Measurements from ENCODE around the gene CAMSAP1. TPM values are rescaled to one million over a fixed set of nuclear protein-coding genes. Genes with fewer than 3 reads are reported as not detected.
A peak's percentile ranks its signal among the peaks of the same experiment; 100 is the strongest.
"Not testable (repeated sequence)": the region's sequence is repeated elsewhere in the genome, so short reads cannot be mapped to it uniquely, and the experiment has no call there.

CAMSAP1 gene, protein sequence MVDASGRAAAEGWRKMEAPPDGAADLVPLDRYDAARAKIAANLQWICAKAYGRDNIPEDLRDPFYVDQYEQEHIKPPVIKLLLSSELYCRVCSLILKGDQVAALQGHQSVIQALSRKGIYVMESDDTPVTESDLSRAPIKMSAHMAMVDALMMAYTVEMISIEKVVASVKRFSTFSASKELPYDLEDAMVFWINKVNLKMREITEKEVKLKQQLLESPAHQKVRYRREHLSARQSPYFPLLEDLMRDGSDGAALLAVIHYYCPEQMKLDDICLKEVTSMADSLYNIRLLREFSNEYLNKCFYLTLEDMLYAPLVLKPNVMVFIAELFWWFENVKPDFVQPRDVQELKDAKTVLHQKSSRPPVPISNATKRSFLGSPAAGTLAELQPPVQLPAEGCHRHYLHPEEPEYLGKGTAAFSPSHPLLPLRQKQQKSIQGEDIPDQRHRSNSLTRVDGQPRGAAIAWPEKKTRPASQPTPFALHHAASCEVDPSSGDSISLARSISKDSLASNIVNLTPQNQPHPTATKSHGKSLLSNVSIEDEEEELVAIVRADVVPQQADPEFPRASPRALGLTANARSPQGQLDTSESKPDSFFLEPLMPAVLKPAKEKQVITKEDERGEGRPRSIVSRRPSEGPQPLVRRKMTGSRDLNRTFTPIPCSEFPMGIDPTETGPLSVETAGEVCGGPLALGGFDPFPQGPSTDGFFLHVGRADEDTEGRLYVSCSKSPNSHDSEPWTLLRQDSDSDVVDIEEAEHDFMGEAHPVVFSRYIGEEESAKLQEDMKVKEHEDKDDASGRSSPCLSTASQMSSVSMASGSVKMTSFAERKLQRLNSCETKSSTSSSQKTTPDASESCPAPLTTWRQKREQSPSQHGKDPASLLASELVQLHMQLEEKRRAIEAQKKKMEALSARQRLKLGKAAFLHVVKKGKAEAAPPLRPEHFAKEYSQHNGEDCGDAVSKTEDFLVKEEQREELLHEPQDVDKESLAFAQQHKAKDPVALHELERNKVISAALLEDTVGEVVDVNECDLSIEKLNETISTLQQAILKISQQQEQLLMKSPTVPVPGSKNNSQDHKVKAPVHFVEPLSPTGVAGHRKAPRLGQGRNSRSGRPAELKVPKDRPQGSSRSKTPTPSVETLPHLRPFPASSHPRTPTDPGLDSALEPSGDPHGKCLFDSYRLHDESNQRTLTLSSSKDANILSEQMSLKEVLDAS (N-terminal part only)
- total RNA-seq, result 10 to 100 TPM; 19.9 to 21.8 TPM

DNA sequence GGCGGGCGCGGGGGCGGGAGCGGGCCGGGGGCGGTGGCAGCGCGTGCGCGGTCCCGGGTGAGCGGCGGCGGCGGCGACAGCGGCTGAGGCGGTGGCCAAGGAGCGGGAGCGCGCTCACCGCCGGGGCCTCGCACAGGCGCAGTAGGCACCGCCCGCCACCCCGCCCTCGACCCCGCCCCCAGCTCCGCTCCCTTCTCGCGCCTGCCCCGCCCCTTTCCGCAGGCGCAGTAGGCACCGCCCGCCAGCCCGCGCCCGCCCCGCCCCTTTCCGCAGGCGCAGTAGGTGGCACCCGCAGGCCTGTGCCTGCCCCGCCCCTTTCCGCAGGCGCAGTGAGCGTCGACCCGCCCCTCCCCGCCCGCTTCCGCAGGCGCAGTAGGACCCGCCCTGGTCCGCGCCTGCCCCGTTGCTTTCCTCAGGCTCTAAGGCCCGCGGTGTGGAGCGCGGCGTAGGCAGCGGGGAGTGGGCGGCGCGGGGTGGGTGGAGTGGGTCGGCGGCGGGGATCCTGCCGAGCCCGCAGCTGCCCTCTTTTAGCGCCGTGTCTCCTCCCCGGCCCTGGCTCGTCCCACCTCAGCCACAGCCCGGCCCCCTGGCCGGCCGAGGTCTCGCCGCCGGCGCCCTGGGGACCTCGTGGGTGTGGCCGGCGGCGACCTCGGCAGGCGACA, at the start of gene CAMSAP1:
CAMSAP1 (minus strand) TSS at position 116 of the 662 bp plus-strand sequence. CDS start 387 bp downstream, outside the sequence.
- DNase-seq, result peak; percentile 95
- Mint-ChIP-seq H3K9me3 (peaks cover 4% of the 10 kb centered on the region), H3K36me3 (peaks cover 54% of the 10 kb centered on the region), H3K27me3 (no peaks in the 10 kb centered on the region), H3K27ac (peak within 1 kb of the TSS; percentile 76), H3K4me3 (peak within 1 kb of the TSS; percentile 81), H3K4me1 (peaks cover 33% of the 10 kb centered on the region)

DNA sequence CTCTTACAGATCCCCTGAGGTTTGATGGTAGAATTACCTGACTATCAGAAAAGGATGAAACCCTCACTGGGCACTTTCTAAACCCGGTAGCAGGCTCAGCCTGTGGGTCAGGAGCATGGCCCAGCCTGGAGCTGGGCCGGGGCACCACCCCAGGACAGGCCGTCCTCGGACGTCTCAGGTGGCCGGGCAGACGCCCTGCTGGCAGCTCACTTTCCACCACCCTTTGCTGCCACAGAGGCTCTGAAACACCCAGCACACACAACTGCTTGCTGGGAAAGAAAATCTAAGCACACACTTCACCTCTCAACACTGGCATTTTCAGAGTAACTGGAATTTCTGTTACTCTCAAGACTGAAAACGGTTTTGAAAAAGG, 49.4 kb upstream of the CAMSAP1 start:
- H3K27ac Mint-ChIP-seq, result no peak overlapping the region
- H3K9me3 Mint-ChIP-seq, result no peaks in the 10 kb centered on the region

DNA sequence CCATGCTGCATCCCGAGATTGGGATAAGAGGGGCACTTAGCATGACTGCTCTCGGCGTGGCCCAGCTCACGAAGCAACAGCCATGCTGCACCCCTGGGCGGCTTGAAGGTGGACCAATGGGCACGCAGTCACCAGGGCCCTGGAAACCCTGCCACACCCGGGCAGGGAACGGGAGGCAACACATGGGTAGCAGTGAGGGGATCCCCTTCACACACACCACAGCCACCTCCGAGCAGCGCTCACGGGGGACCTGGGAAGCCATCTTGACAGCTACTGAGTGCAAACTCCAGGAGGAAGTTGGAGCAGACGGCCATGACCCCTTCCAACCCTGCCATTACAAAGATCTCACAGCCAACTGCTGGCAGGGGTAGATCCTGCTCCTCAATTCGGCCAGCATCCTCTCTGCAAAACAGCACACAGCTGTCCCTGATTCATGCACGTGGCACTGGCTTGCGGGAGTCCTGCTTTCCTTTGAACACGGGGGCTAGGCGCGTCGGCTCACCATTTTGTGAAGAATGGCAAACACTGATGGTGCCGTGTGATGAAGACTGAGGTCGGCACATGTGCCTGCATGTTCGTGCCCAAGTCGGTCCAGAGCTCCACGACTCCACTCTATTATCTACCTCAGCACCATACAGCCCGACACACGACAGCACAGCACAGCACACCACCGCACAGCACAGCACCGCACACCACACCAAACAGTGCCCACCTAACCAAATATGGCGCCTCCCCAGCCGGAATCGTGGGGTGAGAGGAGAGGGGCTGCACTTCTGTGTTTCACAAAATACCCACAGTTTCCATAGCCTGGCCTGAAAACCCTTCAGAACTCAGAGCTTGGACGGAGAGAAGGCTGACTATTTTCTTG, 48.8 kb upstream of the CAMSAP1 start:
- H3K36me3 Mint-ChIP-seq, result peaks cover 4% of the 10 kb centered on the region
- no peak overlapping the region for H3K4me3 Mint-ChIP-seq
- H3K9me3 Mint-ChIP-seq, result no peaks in the 10 kb centered on the region
- H3K27me3 Mint-ChIP-seq, result no peaks in the 10 kb centered on the region
- peaks cover 13% of the 10 kb centered on the region for H3K4me1 Mint-ChIP-seq
- DNase-seq, result no peak
- H3K27ac Mint-ChIP-seq, result no peak overlapping the region

More for the DNA sequence above, 49.4 kb upstream of the CAMSAP1 start:
- H3K4me3 Mint-ChIP-seq, result no peak overlapping the region
- peaks cover 16% of the 10 kb centered on the region for H3K4me1 Mint-ChIP-seq
- peaks cover 4% of the 10 kb centered on the region for H3K36me3 Mint-ChIP-seq
- DNase-seq, result no peak
- H3K27me3 Mint-ChIP-seq, result no peaks in the 10 kb centered on the region

- Mint-ChIP-seq H3K9me3 (no peaks in the 10 kb centered on the region), H3K4me3 (no peak overlapping the region), H3K36me3 (peaks cover 8% of the 10 kb centered on the region), H3K27ac (no peak overlapping the region), H3K27me3 (no peaks in the 10 kb centered on the region), H3K4me1 (peaks cover 1% of the 10 kb centered on the region)
- no peak for DNase-seq
Measured at GRCh38 chr9:135952664-135953206, 45.4 kb upstream of the CAMSAP1 start.

DNA sequence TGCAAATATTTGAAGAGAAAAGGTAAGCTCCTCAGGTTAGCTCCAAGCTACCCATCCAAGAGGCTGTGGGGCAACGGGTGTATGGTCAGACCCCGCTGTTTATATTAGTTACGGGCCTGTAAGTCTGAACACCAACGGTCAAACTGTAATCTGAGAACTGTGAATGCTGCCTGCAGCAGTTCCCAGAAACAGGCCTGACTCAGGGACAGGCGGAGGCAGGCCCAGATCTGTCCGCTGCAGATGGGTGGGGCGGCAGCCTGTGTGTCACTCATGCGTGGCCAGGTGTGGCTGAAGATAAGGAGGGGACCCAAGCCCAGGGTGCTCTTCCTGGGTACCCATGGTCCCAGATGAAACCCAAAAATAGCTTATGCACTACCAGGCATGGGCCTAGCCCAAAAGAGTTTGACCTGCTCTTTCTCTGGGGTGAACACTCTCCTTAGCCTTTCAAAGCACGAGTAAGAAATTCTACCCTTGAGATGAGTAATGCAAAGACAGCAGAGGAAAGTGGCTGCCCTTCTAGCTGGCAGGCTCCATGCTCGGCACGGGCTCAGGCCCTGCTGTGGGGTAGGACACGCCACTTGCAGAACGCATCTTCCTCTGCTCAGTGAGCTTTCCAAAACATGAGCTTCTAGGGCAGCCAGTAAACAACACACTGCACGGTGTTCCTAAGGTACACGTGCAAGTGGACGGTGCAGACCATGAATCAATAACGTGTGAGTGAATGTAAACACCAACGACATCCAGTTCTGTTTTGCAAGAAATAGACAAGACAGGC, 44.7 kb upstream of the CAMSAP1 start:
- H3K9me3 Mint-ChIP-seq, result no peaks in the 10 kb centered on the region
- no peak overlapping the region for H3K27ac Mint-ChIP-seq
- H3K36me3 Mint-ChIP-seq, result peaks cover 10% of the 10 kb centered on the region
- H3K27me3 Mint-ChIP-seq, result no peaks in the 10 kb centered on the region
- H3K4me3 Mint-ChIP-seq, result no peak overlapping the region
- no peaks in the 10 kb centered on the region for H3K4me1 Mint-ChIP-seq
- no peak for DNase-seq

DNA sequence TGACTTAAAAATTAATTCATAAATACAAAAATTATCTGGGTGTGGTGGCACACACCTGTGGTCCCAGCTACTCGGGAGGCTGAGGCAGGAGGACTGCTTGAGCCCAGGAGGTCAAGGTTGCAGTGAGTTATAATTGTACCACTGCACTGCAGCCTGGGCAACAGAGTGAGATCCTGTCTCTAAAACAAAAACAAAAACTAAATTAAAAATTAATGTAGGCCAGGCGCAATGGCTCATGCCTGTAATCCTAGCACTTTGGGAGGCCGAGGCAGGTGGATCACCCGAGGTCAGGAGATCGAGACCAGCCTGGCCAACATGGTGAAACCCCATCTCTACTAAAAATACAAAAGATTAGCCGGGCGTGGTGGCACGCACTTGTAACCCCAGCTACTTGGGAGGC, 44.0 kb upstream of the CAMSAP1 start:
- not testable (repeated sequence) for H3K36me3 Mint-ChIP-seq, H3K4me3 Mint-ChIP-seq, H3K4me1 Mint-ChIP-seq, H3K27me3 Mint-ChIP-seq, H3K9me3 Mint-ChIP-seq, DNase-seq, H3K27ac Mint-ChIP-seq

- H3K27ac Mint-ChIP-seq, H3K4me1 Mint-ChIP-seq, H3K4me3 Mint-ChIP-seq, H3K27me3 Mint-ChIP-seq, H3K9me3 Mint-ChIP-seq, DNase-seq: not testable (repeated sequence)
- H3K36me3 Mint-ChIP-seq, result peaks cover 11% of the 10 kb centered on the region
Measured at GRCh38 chr9:135950841-135951240, 43.5 kb upstream of the CAMSAP1 start.

DNA sequence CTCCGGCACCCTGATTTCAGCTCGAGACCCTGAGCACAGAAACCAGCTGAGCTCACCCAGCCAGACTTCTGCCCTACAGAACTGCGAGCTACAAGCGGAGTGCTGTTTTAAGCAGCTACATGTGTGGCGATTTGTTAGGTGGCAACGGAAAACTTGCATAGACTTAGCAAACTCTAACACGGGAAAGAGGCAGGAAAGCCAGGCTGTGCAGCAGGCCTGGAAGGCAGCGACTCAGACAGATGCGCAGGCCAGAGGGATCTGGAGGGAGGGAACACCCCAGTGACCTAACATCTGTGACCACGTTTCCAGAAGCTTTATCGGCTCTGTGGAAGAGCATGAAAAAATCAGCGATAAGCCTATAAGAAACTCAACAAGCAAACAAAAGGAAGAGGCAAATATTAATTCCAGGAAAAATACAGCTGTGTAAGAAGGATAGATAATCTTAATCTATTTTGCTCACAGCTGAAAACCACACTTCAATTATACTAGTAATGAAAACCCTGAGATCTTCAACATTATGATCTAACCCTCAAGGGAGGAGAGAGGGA, 42.9 kb upstream of the CAMSAP1 start:
- Mint-ChIP-seq H3K9me3 (no peaks in the 10 kb centered on the region), H3K27ac (no peak overlapping the region), H3K4me1 (no peaks in the 10 kb centered on the region), H3K4me3 (no peak overlapping the region), H3K27me3 (no peaks in the 10 kb centered on the region), H3K36me3 (peaks cover 16% of the 10 kb centered on the region)
- no peak for DNase-seq

DNA sequence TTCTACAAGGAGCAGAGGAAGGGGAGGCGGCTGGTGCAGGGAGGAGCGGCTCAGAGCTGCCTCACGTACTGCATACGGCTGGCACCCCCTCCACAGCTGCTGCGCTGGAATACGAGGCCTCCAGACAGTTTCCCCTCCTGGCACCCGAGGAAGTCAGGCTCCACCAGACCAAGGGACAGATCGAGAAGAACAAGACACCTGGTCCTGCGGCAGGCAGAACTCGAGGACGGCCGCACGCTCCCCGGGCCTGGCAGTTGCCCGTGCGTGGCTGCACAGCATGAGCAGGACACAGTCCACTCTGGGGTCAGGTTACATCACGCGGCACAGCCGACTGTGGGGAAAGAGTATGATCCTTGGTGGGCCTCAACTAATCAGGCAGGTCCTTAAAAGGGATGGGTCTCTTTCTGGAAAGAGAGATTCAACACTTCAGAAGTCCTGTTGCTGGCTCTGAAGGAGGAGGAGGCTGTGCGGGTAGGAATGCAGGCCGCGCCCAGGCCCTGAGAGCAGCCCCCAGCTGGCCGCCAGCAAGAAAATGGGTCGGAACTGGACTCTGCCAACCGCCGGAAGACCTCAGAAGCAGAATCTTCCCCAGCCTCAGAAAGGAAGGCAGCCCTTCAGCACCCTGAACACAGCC, 42.3 kb upstream of the CAMSAP1 start:
- H3K4me1 Mint-ChIP-seq, result no peaks in the 10 kb centered on the region
- H3K4me3 Mint-ChIP-seq, result no peak overlapping the region
- no peak overlapping the region for H3K27ac Mint-ChIP-seq
- H3K36me3 Mint-ChIP-seq, result peaks cover 19% of the 10 kb centered on the region
- no peak for DNase-seq
- no peaks in the 10 kb centered on the region for H3K9me3 Mint-ChIP-seq
- H3K27me3 Mint-ChIP-seq, result no peaks in the 10 kb centered on the region

DNA sequence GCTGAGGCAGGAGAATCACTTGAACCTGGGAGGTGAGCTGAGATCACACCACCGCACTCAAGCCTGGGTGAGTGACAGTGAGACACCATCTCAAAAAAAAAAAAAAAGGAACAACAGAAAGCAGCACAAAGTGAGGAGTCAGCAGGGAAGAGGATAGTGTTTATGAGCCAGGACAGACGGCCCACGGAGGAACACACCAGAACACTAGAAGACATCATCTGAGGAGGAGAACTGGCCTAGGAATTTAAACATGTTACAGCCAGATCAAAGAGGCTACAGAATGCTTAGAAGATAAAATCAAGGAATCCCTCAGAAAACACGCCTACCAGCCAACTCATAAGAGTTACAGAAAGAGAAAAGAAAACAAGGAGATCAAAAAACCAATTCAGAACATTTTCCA, 41.6 kb upstream of the CAMSAP1 start:
- H3K27ac Mint-ChIP-seq, result no peak overlapping the region
- peaks cover 22% of the 10 kb centered on the region for H3K36me3 Mint-ChIP-seq
- H3K9me3 Mint-ChIP-seq, result no peaks in the 10 kb centered on the region
- no peak overlapping the region for H3K4me3 Mint-ChIP-seq
- no peaks in the 10 kb centered on the region for H3K27me3 Mint-ChIP-seq
- no peaks in the 10 kb centered on the region for H3K4me1 Mint-ChIP-seq
- no peak for DNase-seq

DNA sequence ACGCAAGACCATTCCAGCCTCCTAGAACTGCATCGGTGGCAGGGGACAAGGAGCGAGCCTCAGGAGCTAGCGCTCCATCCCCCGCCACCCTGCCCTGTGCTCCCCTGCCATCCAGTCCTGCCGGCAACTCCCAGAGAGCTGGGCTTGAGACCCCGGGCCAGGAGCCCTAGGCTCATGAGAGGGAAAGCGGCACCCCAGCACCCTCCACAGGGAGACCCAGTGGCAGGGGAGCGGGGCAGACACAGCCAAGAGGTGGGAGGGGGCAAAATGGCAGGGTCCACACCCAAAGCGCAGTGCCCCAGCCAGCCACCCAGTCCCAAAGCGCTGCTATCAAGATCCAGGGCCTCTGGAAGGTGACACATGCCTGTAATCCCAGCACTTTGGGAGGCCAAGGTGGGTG, 41.1 kb upstream of the CAMSAP1 start:
- Mint-ChIP-seq H3K4me1 (no peaks in the 10 kb centered on the region), H3K36me3 (peaks cover 26% of the 10 kb centered on the region), H3K4me3 (no peak overlapping the region), H3K27ac (no peak overlapping the region), H3K9me3 (no peaks in the 10 kb centered on the region), H3K27me3 (no peaks in the 10 kb centered on the region)
- DNase-seq, result no peak

- Mint-ChIP-seq H3K27me3 (no peaks in the 10 kb centered on the region), H3K27ac (no peak overlapping the region), H3K36me3 (peaks cover 32% of the 10 kb centered on the region), H3K4me1 (no peaks in the 10 kb centered on the region), H3K9me3 (no peaks in the 10 kb centered on the region), H3K4me3 (no peak overlapping the region)
- DNase-seq, result no peak
Measured at GRCh38 chr9:135947582-135947981, 40.2 kb upstream of the CAMSAP1 start.
